ENCODE data around the gene GRIA3. TPM values are rescaled to one million over a fixed set of nuclear protein-coding genes. Genes with fewer than 3 reads are reported as not detected.

Gene GRIA3
- total and polyA plus RNA-seq, 10 donors: 0.10 to 0.61 (median 0.24) TPM; not detected in 2

DNA sequence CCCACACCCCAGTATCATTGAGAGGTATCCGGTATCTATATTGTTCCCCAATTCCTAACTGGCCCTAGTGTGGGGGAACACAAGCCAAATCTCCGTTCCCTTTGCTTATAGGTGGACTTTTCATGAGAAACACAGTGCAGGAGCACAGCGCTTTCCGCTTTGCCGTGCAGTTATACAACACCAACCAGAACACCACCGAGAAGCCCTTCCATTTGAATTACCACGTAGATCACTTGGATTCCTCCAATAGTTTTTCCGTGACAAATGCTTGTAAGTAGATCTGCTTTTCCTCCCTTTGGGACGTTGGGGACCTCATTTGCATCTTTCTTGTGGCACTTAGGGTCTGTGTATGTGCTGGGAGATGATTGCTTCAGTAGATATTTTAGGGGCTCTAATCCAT, 1.6 kb downstream of the GRIA3 start:
- no peaks in the 10 kb centered on the region for H3K9me3 ChIP-seq
- peaks cover 0 to 45% (median 7%) of the 10 kb centered on the region in 7 donors for H3K27me3 ChIP-seq (replicated peaks in 1 of 7)
- DNase-seq: no peak
- no peak overlapping the region for H3K4me3 ChIP-seq
- no peaks in the 10 kb centered on the region for H3K36me3 ChIP-seq
- WGBS, 5 donors: 30 to 50% (median 44%) methylated on average over 9 of the region's 9 CpGs
- peaks cover 0 to 8% (median 0%) of the 10 kb centered on the region in 6 donors for H3K4me1 ChIP-seq
- TF ChIP-seq POLR2AphosphoS5 (IDR thresholded peaks at IDR 0.05): no peak
- TF ChIP-seq, protein P1, sequence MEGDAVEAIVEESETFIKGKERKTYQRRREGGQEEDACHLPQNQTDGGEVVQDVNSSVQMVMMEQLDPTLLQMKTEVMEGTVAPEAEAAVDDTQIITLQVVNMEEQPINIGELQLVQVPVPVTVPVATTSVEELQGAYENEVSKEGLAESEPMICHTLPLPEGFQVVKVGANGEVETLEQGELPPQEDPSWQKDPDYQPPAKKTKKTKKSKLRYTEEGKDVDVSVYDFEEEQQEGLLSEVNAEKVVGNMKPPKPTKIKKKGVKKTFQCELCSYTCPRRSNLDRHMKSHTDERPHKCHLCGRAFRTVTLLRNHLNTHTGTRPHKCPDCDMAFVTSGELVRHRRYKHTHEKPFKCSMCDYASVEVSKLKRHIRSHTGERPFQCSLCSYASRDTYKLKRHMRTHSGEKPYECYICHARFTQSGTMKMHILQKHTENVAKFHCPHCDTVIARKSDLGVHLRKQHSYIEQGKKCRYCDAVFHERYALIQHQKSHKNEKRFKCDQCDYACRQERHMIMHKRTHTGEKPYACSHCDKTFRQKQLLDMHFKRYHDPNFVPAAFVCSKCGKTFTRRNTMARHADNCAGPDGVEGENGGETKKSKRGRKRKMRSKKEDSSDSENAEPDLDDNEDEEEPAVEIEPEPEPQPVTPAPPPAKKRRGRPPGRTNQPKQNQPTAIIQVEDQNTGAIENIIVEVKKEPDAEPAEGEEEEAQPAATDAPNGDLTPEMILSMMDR (IDR thresholded peaks at IDR 0.05 in 8 of 11, conservative IDR thresholded peaks at IDR 0.05 in 3 of 11): no peak
- no peak for TF ChIP-seq POLR2A (IDR thresholded peaks at IDR 0.05)
- H3K27ac ChIP-seq: no peak overlapping the region
- intact Hi-C loops (cut with DNase I; ENCODE audit: low total_unique reads): no loop called here

- DNase-seq: no peak
- WGBS, 5 donors: 63 to 95% (median 93%) methylated on average over 3 of the region's 3 CpGs
- TF ChIP-seq, protein P1 (IDR thresholded peaks at IDR 0.05 in 8 of 11, conservative IDR thresholded peaks at IDR 0.05 in 3 of 11): no peak
- TF ChIP-seq POLR2A (IDR thresholded peaks at IDR 0.05) (no peak), POLR2AphosphoS5 (IDR thresholded peaks at IDR 0.05) (no peak)
- Histone ChIP-seq H3K27ac (no peak overlapping the region), H3K4me3 (no peak overlapping the region), H3K4me1 (peaks cover 0 to 8% (median 0%) of the 10 kb centered on the region in 6 donors), H3K36me3 (no peaks in the 10 kb centered on the region), H3K9me3 (no peaks in the 10 kb centered on the region), H3K27me3 (replicated peaks in 1 of 7) (peaks cover 0 to 45% (median 7%) of the 10 kb centered on the region in 7 donors)
- intact Hi-C loops (cut with DNase I; ENCODE audit: low total_unique reads): no loop called here
Observed at GRCh38 chrX:123186801-123187200, 2.7 kb downstream of the GRIA3 start.

DNA sequence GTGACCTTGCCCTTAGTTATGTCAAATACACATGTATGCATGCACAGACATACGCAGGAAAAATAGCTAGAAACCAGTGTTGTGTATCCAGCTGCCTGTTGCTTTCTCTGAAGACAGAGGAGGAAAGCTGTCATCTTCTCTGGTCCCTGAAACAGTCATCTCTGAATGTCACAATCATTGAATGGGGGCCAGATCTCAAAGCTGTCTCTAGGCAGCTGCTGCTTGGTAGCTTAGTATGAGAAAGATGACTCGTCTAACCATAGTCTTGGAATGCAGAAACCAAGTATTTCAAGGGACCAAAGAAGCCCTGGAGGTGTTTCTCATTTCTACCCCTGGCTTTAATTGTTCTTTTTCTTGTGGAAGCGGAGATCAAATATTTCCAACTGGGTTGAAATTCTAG, 4.0 kb downstream of the GRIA3 start:
- H3K36me3 ChIP-seq: no peaks in the 10 kb centered on the region
- no peak for DNase-seq
- peaks cover 0 to 37% (median 7%) of the 10 kb centered on the region in 7 donors for H3K27me3 ChIP-seq (replicated peaks in 1 of 7)
- WGBS, 5 donors: 56 to 83% (median 82%) methylated on average over 3 of the region's 3 CpGs
- H3K4me3 ChIP-seq: no peak overlapping the region
- H3K9me3 ChIP-seq: no peaks in the 10 kb centered on the region
- TF ChIP-seq, protein P1 (IDR thresholded peaks at IDR 0.05 in 8 of 11, conservative IDR thresholded peaks at IDR 0.05 in 3 of 11): no peak
- no peak for TF ChIP-seq POLR2AphosphoS5 (IDR thresholded peaks at IDR 0.05)
- no peak for TF ChIP-seq POLR2A (IDR thresholded peaks at IDR 0.05)
- intact Hi-C loops (cut with DNase I; ENCODE audit: low total_unique reads): no loop called here
- H3K27ac ChIP-seq: no peak overlapping the region
- H3K4me1 ChIP-seq: peaks cover 0 to 8% (median 0%) of the 10 kb centered on the region in 6 donors

GRCh38 chrX:123189338-123189737, 5.3 kb downstream of the GRIA3 start:
- TF ChIP-seq POLR2AphosphoS5 (IDR thresholded peaks at IDR 0.05) (no peak), POLR2A (IDR thresholded peaks at IDR 0.05) (no peak)
- TF ChIP-seq, protein P1 (IDR thresholded peaks at IDR 0.05 in 8 of 11, conservative IDR thresholded peaks at IDR 0.05 in 3 of 11): no peak
- Histone ChIP-seq H3K4me3 (no peak overlapping the region), H3K4me1 (peaks cover 0 to 6% (median 0%) of the 10 kb centered on the region in 6 donors), H3K9me3 (no peaks in the 10 kb centered on the region), H3K36me3 (no peaks in the 10 kb centered on the region), H3K27ac (no peak overlapping the region), H3K27me3 (replicated peaks in 1 of 7) (peaks cover 0 to 26% (median 7%) of the 10 kb centered on the region in 7 donors)
- intact Hi-C loops (cut with DNase I; ENCODE audit: low total_unique reads): no loop called here
- DNase-seq: no peak
- 68 to 92% (median 87%) methylated on average over 6 to 8 of the region's 8 CpGs for WGBS, 5 donors
